Heart left ventricle (tissue), 16 donors: ENCODE data around the gene PHKB. TPM values are rescaled to one million over a fixed set of nuclear protein-coding genes. Genes with fewer than 3 reads are reported as not detected.

Source experiments
- ATAC-seq, 4 donors: fragments of 200-7000 bp; cut with Tn5 transposase; one replicate each; pipeline ENCODE4 v1.9.1; 2020 to 2022; ENCODE audit warnings: moderate library complexity in 4 of 4, mild to moderate bottlenecking in 3 of 4, moderate number of reproducible peaks in 1 of 4
- DNase-seq, 5 donors: peaks; one replicate each; pipeline ENCODE4 v3.0.0-alpha.2; 2020
- H3K27ac ChIP-seq, 12 donors: fragments of 200-600 bp; sonication (generic) in 4 of 12; one replicate each; pipeline versions ENCODE4 v1.5.0 to v1.8.0; 2016 to 2022; ENCODE audit warnings: mild to moderate bottlenecking in 2 of 12
- H3K27me3 ChIP-seq, 9 donors: fragments of 200-600 bp; sonication (generic) in 2 of 9; one replicate each; pipeline versions ENCODE4 v1.5.1 to v1.8.0; 2016 to 2022; ENCODE audit warnings: mild to moderate bottlenecking in 3 of 9
- H3K36me3 ChIP-seq, 9 donors: fragments of 200-600 bp; sonication (generic) in 2 of 9; one replicate each; pipeline versions ENCODE4 v1.5.0 to v1.8.0; 2018 to 2022; ENCODE audit warnings: mild to moderate bottlenecking in 2 of 9
- H3K4me1 ChIP-seq, 12 donors: fragments of 200-600 bp; sonication (generic) in 4 of 12; one replicate each; pipeline versions ENCODE4 v1.5.0 to v1.8.0; 2016 to 2022; ENCODE audit warnings: mild to moderate bottlenecking in 3 of 12
- H3K4me3 ChIP-seq, 12 donors: fragments of 200-600 bp; sonication (generic) in 4 of 12; one replicate each; pipeline versions ENCODE4 v1.5.0 to v1.8.0; 2017 to 2022; ENCODE audit warnings: mild to moderate bottlenecking in 9 of 12, moderate library complexity in 4 of 12
- H3K9me3 ChIP-seq, 12 donors: fragments of 200-600 bp; sonication (generic) in 4 of 12; one replicate each; pipeline versions ENCODE4 v1.5.0 to v1.8.0; 2016 to 2022; ENCODE audit warnings: mild to moderate bottlenecking in 1 of 12
- POLR2A ChIP-seq, 2 donors: fragments of 450-650 bp; IDR thresholded peaks; one replicate each; pipeline ENCODE4 v1.6.1; 2017; ENCODE audit warnings: antibody characterized with exemption in 2 of 2, mild to moderate bottlenecking in 2 of 2, moderate library complexity in 2 of 2
- WGBS, 4 donors: extraction: QIAGEN DNeasy Blood & Tissue Kit in 2 of 4; methylation state at CpG; one replicate each; pipeline versions ENCODE4 v1.1.5 to v1.1.7; 2013 to 2018; 5-methylcytosine and 5-hydroxymethylcytosine counted together
- intact Hi-C, 10 donors: fragments of 100-400 bp; cut with DNase I; formaldehyde crosslinking; loops; one replicate each; pipeline versions ENCODE4 v1.11.1 to v1.14.2; 2022
- polyA plus RNA-seq, 2 donors: library from polyadenylated mRNA; stranded (reverse); fragments of 200-250 nt; gene quantifications; one replicate each; pipeline ENCODE4 v1.2.3, GENCODE V29; 2013
- total RNA-seq, 9 donors: library from RNA; depleted of rRNA in 2 of 9; stranded (reverse); fragments of >200 nt in 2 of 9; fragmentation: NEBNext Ultra II Directional in 3 of 9; extraction: Animal tissue kit (Norgen Biotek cat#: 25700) in 3 of 9; gene quantifications; one replicate each; pipeline versions ENCODE4 v1.1.0 to v1.2.4, GENCODE V29; 2016 to 2023
- TF ChIP-seq, protein P1 (sequence below), 12 donors: fragments of 200-600 bp; sonication (generic) in 4 of 12; IDR thresholded peaks; one replicate each; pipeline versions ENCODE4 v1.5.0 to v1.8.0; 2018 to 2022; ENCODE audit warnings: antibody characterized with exemption in 12 of 12, mild to moderate bottlenecking in 5 of 12
- donor health status: ischemic (EF 13 %, LVEDD 7.1; RV severe dilation, severe dysfunction).
- donor health status: healthy with polysubstance abuse.
- donor health status: DM: no; HTN: yes; CAD: no.
- donor health status: DM: no; HTN: no; CAD: no.
- donor health status: ischemic (EF 25% LVEDD 6.9; RV normal size, moderate dysfunction).
- donor health status: ischemic (EF 25% LVEDD 5.7; RV mildly dilated, moderate dysfunction).
- donor health status: healthy.
- donor health status: DM: yes; HTN: yes; CAD: no.
- donor health status: ischemic (EF 35%, LVEDD 5.7; RV mildly dilated, moderate dysfunction).
- donor health status: nonischemic (EF 11% LVEDD 7.7; RV severe dilation, severe dysfunction).
- donor health status: DM: yes; HTN: yes; CAD: no.
- donor health status: PGD.
- donor health status: ischemic (EF 29% LVEDD 5.4; RV normal size, mild dysfunction).
- donor health status: nonischemic (EF 23%, LVEDD 6.1; RV moderate dilation, normal function).

PHKB gene
- total and polyA plus RNA-seq, 11 donors = 14.2 to 70.1 (median 61.3) TPM

DNA sequence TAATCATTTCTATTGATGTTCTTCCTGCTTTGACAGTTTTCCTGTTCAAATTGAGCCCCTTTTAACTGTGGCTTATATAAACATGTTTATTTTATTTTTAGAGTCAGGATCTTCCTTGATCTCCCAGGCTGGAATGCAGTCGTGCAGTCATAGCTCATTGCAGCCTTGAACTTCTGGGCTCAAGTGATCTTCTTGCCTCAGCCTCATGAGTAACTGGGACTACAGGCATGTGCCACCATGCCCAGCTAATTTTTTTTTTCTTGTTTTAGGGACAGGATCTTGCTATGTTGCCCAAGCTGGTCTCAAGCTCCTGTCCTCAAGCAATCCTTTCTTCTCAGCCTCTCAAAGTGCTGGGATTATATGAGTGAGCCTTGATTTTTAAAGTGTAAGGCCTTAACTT lies 14.7 kb downstream of the PHKB start:
- peak overlapping the region in 7 of 12 donors; percentile 2 to 40 (median 30) for H3K27ac ChIP-seq
- ATAC-seq = peak in 3 of 4 donors; percentile 41 to 57 (median 54)
- H3K4me3 ChIP-seq = no peak overlapping the region
- no peaks in the 10 kb centered on the region for H3K9me3 ChIP-seq
- no peaks in the 10 kb centered on the region for H3K27me3 ChIP-seq
- DNase-seq = peak in 1 of 5 donors; percentile 33
- 3 to 19% (median 14%) methylated on average over 1 of the region's 1 CpG for WGBS, 4 donors
- intact Hi-C loops = no loop called here
- H3K36me3 ChIP-seq = no peaks in the 10 kb centered on the region
- H3K4me1 ChIP-seq = peaks cover 0 to 55% (median 21%) of the 10 kb centered on the region in 12 donors
- no peak for TF ChIP-seq POLR2A (IDR thresholded peaks at IDR 0.05)
- TF ChIP-seq, protein P1, sequence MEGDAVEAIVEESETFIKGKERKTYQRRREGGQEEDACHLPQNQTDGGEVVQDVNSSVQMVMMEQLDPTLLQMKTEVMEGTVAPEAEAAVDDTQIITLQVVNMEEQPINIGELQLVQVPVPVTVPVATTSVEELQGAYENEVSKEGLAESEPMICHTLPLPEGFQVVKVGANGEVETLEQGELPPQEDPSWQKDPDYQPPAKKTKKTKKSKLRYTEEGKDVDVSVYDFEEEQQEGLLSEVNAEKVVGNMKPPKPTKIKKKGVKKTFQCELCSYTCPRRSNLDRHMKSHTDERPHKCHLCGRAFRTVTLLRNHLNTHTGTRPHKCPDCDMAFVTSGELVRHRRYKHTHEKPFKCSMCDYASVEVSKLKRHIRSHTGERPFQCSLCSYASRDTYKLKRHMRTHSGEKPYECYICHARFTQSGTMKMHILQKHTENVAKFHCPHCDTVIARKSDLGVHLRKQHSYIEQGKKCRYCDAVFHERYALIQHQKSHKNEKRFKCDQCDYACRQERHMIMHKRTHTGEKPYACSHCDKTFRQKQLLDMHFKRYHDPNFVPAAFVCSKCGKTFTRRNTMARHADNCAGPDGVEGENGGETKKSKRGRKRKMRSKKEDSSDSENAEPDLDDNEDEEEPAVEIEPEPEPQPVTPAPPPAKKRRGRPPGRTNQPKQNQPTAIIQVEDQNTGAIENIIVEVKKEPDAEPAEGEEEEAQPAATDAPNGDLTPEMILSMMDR (IDR thresholded peaks at IDR 0.05) = no peak

DNA sequence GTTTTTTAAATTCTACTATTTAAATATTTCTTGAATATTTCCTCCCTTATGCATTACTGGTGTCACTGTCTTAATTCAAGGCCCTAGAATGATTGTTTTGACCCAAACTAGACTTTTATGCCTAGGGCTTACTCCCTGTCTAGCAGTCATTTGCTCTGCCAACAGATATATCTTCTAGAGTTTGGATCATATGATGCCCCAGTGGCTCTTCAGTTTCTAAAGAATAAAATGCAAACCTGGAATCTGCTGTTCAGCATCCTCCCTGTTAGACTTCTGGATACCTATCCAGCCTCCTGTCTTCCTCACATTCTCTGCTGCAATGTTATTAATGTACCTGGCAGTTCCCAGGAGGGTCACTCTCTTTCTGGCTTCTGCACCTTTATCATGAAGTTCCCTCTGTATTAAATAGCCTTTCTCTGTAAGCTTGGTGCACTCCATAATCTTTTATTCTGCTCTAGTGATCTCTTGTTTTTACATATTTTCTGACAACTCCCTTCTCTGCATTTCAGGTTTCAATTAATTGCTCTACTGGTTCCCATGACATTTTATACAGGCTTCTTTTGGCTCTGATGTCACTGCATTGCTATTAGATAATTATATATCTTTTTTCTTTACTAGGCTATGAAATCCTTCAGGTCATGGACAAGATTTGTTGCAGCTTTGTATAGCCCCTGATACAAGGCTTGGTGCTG lies 15.7 kb downstream of the PHKB start:
- H3K4me3 ChIP-seq = no peak overlapping the region
- TF ChIP-seq, protein P1 (IDR thresholded peaks at IDR 0.05) = no peak
- TF ChIP-seq POLR2A (IDR thresholded peaks at IDR 0.05) = no peak
- no peak for DNase-seq
- no peak for ATAC-seq
- no peaks in the 10 kb centered on the region for H3K27me3 ChIP-seq
- intact Hi-C loops = no loop called here
- peak overlapping the region in 1 of 12 donors; percentile 2 for H3K27ac ChIP-seq
- no peaks in the 10 kb centered on the region for H3K36me3 ChIP-seq
- H3K9me3 ChIP-seq = no peaks in the 10 kb centered on the region
- H3K4me1 ChIP-seq = peaks cover 0 to 53% (median 24%) of the 10 kb centered on the region in 12 donors

DNA sequence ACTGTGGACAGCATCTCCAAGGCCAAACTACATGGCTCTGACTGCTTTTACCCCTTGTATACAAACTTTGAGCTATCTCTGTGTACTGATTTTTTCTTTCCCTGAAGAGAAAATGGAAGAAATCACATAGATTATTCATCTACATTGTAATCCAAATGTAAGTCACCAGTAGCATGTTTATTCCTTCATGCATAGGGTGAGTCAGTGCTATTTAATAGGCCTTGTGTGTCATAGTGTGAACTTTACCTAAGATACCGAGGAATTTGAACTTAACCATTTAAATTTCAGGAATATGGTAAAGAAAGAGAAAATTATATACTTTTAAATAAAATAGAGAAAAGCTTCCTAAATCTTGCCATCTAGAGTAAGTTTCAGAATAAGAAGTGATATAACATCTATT lies 16.5 kb downstream of the PHKB start:
- Histone ChIP-seq H3K27ac (no peak overlapping the region), H3K27me3 (no peaks in the 10 kb centered on the region), H3K36me3 (no peaks in the 10 kb centered on the region), H3K9me3 (no peaks in the 10 kb centered on the region), H3K4me3 (no peak overlapping the region), H3K4me1 (peaks cover 0 to 55% (median 26%) of the 10 kb centered on the region in 12 donors)
- ATAC-seq (no peak), DNase-seq (no peak)
- 84 to 95% (median 89%) methylated on average over 1 of the region's 1 CpG for WGBS, 4 donors
- no peak for TF ChIP-seq POLR2A (IDR thresholded peaks at IDR 0.05)
- TF ChIP-seq, protein P1 (IDR thresholded peaks at IDR 0.05) = no peak
- intact Hi-C loops = no loop called here

- H3K27ac ChIP-seq = no peak overlapping the region
- no peak overlapping the region for H3K4me3 ChIP-seq
- no peaks in the 10 kb centered on the region for H3K36me3 ChIP-seq
- H3K4me1 ChIP-seq = peaks cover 0 to 53% (median 24%) of the 10 kb centered on the region in 12 donors
- intact Hi-C loops = no loop called here
- DNase-seq (no peak), ATAC-seq (no peak)
- no peaks in the 10 kb centered on the region for H3K9me3 ChIP-seq
- TF ChIP-seq, protein P1 (IDR thresholded peaks at IDR 0.05) = no peak
- no peak for TF ChIP-seq POLR2A (IDR thresholded peaks at IDR 0.05)
- 97 to 99% (median 98%) methylated on average over 3 of the region's 3 CpGs for WGBS, 4 donors
- no peaks in the 10 kb centered on the region for H3K27me3 ChIP-seq
Observed at GRCh38 chr16:47480410-47480809, 19.3 kb downstream of the PHKB start.
